ENCODE measurements around the gene FAM174A.
"Not testable (repeated sequence)": the region's sequence is repeated elsewhere in the genome, so short reads cannot be mapped to it uniquely, and the experiment has no call there.

The FAM174A gene

DNA sequence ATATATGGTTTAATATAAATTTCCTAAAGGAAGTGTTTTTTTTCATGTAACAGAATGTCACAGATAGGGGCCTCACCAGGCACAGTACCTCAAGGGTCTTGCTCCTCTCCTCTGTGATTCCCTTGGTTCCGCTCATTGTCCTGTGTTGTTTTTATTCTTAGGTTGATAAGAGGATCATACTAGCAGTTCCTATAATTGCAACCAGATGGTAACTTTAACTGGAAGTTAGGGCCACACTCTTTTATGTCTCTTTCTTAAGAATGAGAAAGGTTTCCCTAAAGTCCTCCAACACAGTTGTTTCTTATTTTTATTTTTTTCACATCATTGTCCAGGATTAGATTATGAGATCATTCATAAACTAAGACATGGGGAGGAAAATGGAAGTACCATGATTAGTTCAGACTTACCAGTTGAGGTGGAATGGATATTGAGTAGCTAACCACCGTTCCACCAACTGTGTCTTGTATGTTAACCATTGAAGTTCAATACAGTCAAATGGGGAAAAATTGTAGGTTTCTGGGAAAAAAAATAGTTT lies 41.1 kb downstream of the FAM174A start:
- DNase-seq (ENCODE audit: low read depth) = no peak

DNA sequence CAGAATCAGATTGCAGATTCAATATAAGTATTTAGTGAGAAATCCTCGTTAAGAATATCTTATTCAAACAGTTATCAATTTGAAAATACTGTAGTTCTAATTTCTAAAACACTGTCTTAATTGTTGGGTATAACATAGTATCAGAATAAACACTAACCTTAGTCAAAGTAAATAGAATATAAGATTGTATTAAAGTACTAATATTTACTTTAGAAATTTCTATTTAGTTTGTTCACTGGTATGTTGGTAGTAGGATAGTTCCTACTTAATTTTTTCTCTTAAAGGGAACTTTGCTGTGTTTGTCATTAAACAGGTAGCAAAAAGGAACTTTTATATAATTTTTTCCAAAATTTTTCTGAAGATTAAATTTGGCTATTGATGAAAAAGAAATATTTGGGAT lies 42.3 kb downstream of the FAM174A start:
- no peak for DNase-seq (ENCODE audit: low read depth)

DNA sequence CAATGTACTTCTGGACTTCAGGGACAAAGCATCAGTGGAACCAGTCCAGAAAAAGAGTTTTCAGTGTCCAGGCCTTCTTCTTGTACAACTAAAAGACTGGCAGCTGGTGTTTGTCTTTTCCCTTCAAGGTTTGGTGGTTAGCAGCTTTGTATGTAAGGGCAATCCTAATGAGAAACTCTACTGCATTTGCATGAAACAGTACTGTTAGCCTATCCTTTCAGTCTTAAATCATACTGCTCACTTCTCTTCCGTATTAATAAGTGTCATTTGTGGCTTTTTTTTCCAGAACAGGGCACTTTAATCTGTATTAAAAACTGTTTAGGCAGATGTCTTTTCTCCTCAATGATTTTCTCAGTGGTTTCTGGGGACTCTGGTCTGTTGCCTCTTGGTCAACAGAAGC lies 48.9 kb downstream of the FAM174A start:
- DNase-seq (ENCODE audit: low read depth) = no peak

DNA sequence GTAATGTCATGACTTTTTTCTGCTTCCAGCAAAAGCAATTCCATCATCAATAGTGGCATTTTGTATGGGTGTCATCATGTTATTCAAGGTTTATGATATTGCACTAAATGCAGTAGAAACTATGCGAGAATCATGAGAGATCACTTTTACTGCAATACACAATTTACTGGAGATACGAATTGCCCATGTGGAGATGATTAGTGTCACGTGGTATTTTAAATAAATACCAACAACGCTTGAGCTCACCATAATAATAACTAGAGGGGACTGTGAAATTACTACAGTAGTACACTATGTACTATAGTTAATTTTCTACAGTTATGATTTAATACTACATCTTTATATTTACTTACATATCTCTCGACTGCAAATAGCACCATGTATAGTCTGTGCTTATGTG lies 49.7 kb downstream of the FAM174A start:
- DNase-seq (ENCODE audit: low read depth) = no peak

DNA sequence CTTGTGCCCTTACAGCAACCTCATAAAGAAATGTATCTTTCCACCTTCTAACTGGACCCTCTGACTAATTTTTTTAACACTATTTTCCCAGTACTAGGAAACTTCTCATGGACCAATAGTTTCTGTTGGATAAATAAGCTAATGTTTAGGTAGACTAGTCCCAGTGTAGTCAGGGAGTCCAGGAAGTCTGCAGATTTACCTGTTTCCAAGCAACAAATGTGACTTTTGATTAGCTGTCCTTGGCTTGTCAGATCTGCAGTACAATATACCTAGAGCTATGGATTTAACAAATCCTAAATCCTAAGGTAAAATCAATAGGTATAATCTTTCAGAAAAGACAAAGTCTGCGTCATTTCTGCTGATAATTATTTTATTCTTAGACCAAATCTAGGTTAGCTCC lies 55.7 kb downstream of the FAM174A start:
- no peak for DNase-seq (ENCODE audit: low read depth)

DNA sequence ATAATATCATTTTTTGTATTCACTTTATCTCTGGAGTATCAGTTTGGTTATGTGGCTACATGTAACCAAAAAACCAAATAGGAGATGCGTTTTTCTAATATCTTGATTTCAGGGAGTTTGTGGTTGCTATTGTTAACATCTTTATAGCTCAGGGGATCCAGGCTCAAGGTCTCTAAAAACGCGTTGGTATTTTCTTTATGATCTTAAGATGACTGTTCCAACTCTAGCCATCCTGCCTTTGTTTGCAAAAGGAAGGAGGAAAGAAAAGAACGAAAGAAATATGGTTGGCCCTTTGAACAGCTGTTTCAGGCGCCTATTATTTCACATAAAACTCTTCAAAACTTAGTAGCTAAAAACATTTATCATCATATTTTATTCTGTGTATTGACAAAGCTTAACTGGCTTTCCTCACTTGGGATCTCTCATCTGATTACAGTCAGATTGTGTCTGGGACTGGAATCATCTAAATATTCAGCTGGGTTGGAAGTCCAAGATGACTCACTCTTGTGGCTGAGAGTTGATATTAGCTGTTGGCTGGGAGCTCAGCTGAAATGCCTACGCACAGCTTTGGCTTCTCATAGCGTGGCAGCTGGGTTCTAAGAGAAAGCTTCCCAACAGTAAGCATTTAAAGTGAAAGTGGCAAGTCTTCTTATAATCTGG lies 60.1 kb downstream of the FAM174A start:
- DNase-seq (ENCODE audit: low read depth) = no peak

DNA sequence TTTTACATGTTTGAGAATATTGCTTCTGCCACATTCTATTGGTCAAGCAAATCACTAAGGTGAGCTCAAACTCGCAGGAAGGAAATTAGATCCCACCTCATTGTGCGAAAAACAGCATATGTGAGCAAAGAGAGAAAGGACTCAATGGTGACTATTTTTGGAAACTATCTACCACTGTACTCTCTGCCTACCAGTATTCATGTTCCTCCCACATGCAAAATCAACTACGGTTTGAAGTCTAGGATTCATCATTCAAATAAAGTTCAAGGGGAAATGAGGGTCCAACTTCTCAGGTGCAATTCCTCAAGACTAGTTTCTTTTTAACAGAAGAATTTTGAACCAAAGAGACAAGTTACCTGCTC lies 60.6 kb downstream of the FAM174A start:
- DNase-seq (ENCODE audit: low read depth) = no peak

DNA sequence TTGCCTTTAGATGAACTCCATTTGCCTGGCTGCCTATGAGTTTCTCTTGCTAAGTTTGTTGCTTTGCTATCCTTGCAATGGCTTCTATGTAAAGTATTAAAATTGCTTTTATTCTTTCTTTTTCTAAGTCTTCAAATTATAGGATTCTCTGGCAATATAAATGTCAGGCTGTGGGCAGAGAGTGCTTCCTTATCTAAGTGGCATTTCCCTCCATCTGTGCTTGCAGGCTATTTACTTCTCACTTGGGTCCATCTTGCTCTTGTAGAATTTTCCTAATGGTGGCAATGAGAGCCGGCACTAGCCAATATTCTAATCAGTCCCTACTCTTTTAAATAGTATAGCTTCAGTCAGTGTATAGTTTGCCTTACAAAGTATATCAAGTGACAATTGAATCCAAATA lies 63.3 kb downstream of the FAM174A start:
- DNase-seq (ENCODE audit: low read depth) = no peak

DNA sequence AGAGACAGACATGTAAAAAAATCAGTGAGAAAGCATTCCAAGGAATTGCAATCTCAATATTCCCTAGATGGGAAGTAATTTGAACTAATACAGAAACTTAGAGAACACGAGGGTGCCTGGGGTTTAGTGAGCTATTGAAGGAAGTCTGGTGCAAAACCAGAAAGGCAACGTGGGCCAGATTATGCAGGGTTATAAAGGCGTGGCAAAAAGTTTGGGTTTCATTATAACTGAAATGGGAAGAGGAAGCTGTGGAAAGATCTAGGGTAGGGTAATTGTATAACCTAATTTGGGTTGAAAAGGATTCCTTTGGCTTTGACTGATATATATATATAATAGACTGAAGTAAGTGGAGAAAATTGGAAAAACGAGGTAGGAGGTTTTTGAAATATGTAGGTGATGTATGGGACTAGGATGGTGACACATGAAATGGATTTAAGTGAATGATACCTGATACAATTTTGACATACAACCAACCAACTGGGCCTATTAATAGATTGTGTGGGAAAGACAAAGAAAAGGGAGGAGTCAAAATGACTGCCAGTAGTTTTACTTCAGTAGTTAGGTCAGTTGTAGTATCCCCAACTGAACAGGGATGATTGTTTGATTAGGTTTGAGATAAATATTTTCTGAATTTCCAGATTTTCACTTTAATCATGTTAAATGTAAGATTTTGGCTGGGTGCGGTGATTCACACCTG lies 65.3 kb downstream of the FAM174A start:
- no peak for DNase-seq (ENCODE audit: low read depth)

DNA sequence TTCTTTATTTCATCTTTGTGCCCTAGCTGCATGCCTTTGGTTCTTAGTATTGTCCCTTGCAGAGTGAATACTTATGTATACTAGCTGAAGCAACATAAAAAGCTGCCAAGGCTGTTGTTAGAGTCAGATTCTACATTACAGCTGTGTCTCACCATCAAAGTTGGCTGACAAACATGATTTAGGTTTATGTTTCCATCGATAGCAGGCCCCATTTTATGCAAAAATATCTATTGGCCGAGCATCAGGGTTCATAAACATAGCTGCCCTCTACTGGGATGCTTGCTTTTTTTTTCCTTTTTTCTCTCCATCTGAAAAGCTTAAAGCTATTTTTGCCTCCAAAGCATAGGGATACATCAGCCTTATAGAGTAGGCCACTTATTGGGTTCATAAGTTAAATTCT lies 68.0 kb downstream of the FAM174A start:
- no peak for DNase-seq (ENCODE audit: low read depth)

DNA sequence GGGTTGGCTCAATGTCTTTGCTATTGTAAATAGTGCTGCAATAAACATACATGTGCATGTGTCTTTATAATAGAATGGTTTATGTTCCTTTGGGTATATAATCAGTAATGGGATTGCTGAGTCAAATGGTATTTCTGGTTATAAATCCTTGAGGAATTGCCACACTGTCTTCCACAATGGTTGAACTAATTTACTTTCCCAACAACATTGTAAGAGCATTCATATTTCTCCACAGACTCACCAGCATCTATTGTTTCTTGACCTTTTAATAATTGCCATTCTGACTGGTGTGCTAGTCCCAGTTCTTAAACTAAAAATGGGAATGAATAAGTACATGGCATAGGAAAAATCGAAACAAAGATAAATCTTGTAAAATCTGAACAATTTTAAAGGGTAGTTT lies 68.8 kb downstream of the FAM174A start:
- not testable (repeated sequence) for DNase-seq (ENCODE audit: low read depth)

DNA sequence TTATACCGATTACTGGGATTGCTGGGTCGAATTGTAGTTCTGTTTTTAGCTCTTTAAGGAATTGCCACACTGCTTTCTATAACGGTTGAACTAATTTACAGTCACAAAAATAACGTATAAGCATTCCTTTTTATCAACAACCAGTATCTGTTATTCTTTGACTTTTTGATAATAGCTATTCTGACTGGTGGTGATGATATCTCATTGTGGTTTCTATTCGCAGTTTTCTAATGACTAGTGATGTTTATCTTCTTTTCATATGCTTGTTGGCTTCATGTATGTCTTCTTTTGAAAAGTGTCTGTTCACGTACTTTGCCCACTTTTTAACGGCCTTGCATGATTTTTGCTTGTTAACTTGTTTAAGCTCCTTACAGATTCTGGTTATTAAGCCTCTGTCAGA lies 74.4 kb downstream of the FAM174A start:
- no peak for DNase-seq (ENCODE audit: low read depth)

DNA sequence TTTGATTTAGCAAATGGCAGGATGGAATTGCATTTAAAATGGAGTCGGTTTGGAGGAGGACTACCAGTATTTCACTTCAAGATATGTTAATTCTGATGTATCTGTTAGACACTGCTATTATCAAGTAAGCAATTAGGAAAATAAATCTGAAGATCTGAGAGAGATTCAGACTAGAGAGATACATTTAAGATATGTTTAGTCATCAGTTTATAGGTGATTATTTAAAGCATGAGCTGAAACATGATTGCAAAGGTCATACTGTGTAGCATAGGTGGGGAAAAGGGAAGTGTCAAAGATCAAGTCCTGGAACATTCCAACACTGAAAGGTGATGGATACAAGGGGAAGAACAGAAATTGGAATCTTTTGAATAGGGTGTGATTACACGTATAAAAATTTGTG lies 79.1 kb downstream of the FAM174A start:
- no peak for DNase-seq (ENCODE audit: low read depth)

DNA sequence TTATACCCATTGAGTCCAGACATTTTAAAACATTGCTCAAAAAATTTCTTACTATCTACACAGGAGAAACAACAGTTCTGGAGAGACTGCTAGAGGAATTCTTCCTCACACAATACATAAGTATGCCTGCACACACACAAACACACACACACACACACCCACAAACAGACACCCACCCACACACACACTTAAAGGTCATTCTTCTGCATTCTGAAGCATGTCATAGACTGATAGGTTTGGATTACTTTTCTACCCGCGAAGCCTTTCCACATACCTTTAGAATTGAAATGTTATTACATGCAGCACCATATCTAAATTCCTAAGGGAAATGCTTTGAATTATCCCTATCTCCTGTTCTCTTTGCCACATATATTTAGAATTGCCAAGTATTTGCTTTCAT lies 80.2 kb downstream of the FAM174A start:
- DNase-seq (ENCODE audit: low read depth) = no peak

DNA sequence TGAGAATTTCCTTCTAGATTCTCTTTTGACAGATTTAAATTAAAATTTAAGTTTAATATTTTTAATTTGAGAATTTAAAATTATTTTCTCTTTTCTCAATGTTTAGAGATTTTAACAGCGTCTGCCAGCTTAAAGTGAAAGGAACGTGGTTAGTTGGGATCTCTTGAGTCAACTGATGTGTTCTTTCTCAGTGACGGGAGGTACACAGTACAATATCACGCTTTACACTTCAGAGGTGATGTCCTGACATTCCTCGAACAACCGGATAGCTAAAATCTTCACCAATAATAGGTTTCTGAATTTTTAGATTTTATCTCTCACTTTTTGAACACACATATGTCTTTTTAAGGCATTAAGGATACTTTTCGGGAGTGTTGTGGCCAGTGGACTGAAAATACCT lies 81.1 kb downstream of the FAM174A start:
- DNase-seq (ENCODE audit: low read depth) = no peak

DNA sequence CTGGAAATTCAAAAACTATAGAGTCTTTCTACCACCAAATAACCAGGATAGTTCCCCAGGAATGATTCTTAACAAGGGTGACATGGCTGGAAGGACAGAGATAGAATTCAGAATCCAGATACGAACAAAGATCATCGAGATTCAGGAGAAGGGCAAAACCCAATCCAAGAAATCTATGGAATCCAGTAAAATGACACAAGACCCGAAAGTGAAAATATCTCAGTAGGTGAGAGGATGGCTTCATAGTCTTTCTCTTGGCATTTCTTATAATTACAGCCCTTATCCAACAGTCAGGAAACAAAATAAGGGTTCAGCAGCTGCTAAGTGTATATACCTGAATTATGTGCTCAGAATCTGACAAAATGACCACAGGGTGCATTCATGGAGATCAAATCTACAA lies 81.8 kb downstream of the FAM174A start:
- no peak for DNase-seq (ENCODE audit: low read depth)

DNA sequence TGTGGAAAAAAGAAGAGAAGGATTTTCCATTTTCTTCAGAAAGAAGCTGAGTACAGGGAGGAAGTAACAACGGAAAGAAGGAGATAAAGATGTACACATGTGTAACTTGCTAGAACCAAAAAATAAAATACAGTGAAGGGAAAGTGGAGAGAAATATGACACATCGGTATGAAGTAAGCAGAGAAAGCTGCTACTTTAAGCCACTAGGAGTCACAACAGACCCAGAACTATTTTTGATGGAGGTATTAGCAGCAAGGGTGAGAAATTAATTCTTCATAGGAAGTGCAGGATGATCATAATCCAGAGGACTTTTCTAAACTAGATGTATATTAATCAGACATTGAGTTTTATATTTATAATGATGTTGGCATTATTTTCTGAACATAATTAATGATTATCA lies 88.5 kb downstream of the FAM174A start:
- DNase-seq (ENCODE audit: low read depth) = no peak

DNA sequence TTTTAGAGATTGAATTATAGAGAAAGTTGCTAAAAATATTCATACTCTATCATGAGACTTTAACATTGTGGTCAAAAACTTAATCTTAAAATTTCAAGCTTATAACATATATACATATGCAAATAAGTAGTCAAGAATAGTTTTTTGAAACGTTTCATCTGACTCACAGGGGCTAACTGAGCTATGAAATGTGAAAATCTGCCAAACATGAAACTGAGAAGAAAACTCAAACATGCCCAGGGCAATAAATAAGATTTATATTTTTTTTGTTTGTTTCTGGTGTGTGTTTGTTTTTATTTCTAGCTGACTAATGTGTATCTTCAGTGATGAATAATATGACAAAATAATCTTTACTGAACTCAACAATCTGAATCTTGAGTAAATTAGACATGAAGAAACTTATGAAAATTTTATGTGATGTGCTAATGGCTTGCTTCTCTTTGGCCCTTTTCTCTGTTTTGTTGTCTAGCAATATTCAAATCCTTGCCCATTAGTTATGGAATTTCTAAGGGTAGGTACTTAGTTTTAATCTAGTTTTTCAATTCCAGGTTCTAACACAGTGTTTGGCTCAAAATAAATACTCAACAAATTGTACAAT lies 99.9 kb downstream of the FAM174A start:
- no peak for DNase-seq (ENCODE audit: low read depth)
